ENCODE measurements around the gene LDLRAD4. TPM values are rescaled to one million over a fixed set of nuclear protein-coding genes. Genes with fewer than 3 reads are reported as not detected.
A peak's percentile ranks its signal among the peaks of the same experiment; 100 is the strongest.

LDLRAD4 gene
- total RNA-seq, 4 donors from 2014 or later, result 14.0 to 36.9 (median 29.3) TPM

GRCh38 chr18:13300796-13301195 lies 82.2 kb downstream of the LDLRAD4 start:
- Histone ChIP-seq H3K4me3 (no peak overlapping the region), H3K27me3 (no peaks in the 10 kb centered on the region), H3K27ac (no peak overlapping the region), H3K36me3 (no peaks in the 10 kb centered on the region), H3K9me3 (peaks cover 0 to 4% (median 1%) of the 10 kb centered on the region in 4 donors), H3K4me1 (peaks cover 0 to 17% (median 0%) of the 10 kb centered on the region in 4 donors)
- 87 to 92% methylated on average over 5 to 17 of the region's 17 CpGs for WGBS, 2 donors
- no peak for DNase-seq (ENCODE audit: low spot score in 2 of 2)
- TF ChIP-seq CTCF (IDR thresholded peaks at IDR 0.05) (no peak), POLR2A (IDR thresholded peaks at IDR 0.05) (no peak), EP300 (IDR thresholded peaks at IDR 0.05) (no peak)

GRCh38 chr18:13302040-13302439 lies 83.5 kb downstream of the LDLRAD4 start:
- TF ChIP-seq POLR2A (IDR thresholded peaks at IDR 0.05) (no peak), CTCF (IDR thresholded peaks at IDR 0.05) (no peak), EP300 (IDR thresholded peaks at IDR 0.05) (no peak)
- Histone ChIP-seq H3K4me3 (no peak overlapping the region), H3K4me1 (peaks cover 0 to 17% (median 0%) of the 10 kb centered on the region in 4 donors), H3K27ac (no peak overlapping the region), H3K36me3 (no peaks in the 10 kb centered on the region), H3K9me3 (peaks cover 0 to 8% (median 1%) of the 10 kb centered on the region in 4 donors), H3K27me3 (no peaks in the 10 kb centered on the region)
- DNase-seq (ENCODE audit: low spot score in 2 of 2), result no peak
- 36 to 43% methylated on average over 6 of the region's 6 CpGs for WGBS, 2 donors

- Histone ChIP-seq H3K4me1 (peaks cover 0 to 17% (median 0%) of the 10 kb centered on the region in 4 donors), H3K4me3 (no peak overlapping the region), H3K9me3 (peaks cover 0 to 8% (median 1%) of the 10 kb centered on the region in 4 donors), H3K27ac (no peak overlapping the region), H3K27me3 (no peaks in the 10 kb centered on the region), H3K36me3 (no peaks in the 10 kb centered on the region)
- no peak for TF ChIP-seq POLR2A (IDR thresholded peaks at IDR 0.05)
- no peak for TF ChIP-seq EP300 (IDR thresholded peaks at IDR 0.05)
- TF ChIP-seq CTCF (IDR thresholded peaks at IDR 0.05), result no peak
- DNase-seq (ENCODE audit: low spot score in 2 of 2), result peak in 1 of 2 donors; percentile 21
- 30 to 41% methylated on average over 7 to 8 of the region's 8 CpGs for whole genome bisulfite sequencing, 2 donors
These were observed 84.1 kb downstream of the LDLRAD4 start for GRCh38 chr18:13302457-13303225.

GRCh38 chr18:13303756-13304364 lies 85.3 kb downstream of the LDLRAD4 start:
- WGBS, 2 donors, result 83 to 93% methylated on average over 6 of the region's 6 CpGs
- TF ChIP-seq EP300 (IDR thresholded peaks at IDR 0.05), result no peak
- TF ChIP-seq POLR2A (IDR thresholded peaks at IDR 0.05), result no peak
- no peak for TF ChIP-seq CTCF (IDR thresholded peaks at IDR 0.05)
- peaks cover 0 to 17% (median 0%) of the 10 kb centered on the region in 4 donors for H3K4me1 ChIP-seq

GRCh38 chr18:13305301-13305700 lies 86.7 kb downstream of the LDLRAD4 start:
- H3K9me3 ChIP-seq, result peaks cover 0 to 8% (median 1%) of the 10 kb centered on the region in 4 donors
- TF ChIP-seq CTCF (IDR thresholded peaks at IDR 0.05), result no peak
- no peak for TF ChIP-seq POLR2A (IDR thresholded peaks at IDR 0.05)
- TF ChIP-seq EP300 (IDR thresholded peaks at IDR 0.05), result no peak
- H3K36me3 ChIP-seq, result no peaks in the 10 kb centered on the region
- peaks cover 0 to 17% (median 0%) of the 10 kb centered on the region in 4 donors for H3K4me1 ChIP-seq
- H3K27me3 ChIP-seq, result no peaks in the 10 kb centered on the region
- 78 to 82% methylated on average over 3 of the region's 3 CpGs for WGBS, 2 donors
- DNase-seq (ENCODE audit: low spot score in 2 of 2), result no peak
- no peak overlapping the region for H3K4me3 ChIP-seq
- no peak overlapping the region for H3K27ac ChIP-seq

More at GRCh38 chr18:13303756-13304364, 85.3 kb downstream of the LDLRAD4 start:
- Histone ChIP-seq H3K36me3 (no peaks in the 10 kb centered on the region), H3K9me3 (peaks cover 0 to 8% (median 1%) of the 10 kb centered on the region in 4 donors), H3K27me3 (no peaks in the 10 kb centered on the region), H3K27ac (no peak overlapping the region), H3K4me3 (no peak overlapping the region)
- DNase-seq (ENCODE audit: low spot score in 2 of 2), result no peak

All from tibial nerve (tissue), 4 donors.